HCT116 (cell line): Measurements from ENCODE around the gene ZBTB3. TPM values are rescaled to one million over a fixed set of nuclear protein-coding genes. Genes with fewer than 3 reads are reported as not detected.

Experiments used
- ATAC-seq: fragments of 200-7000 bp; cut with Tn5 transposase; 2 replicates; pipeline ENCODE4 v1.9.1; 2020; ENCODE audit warnings: mild to moderate bottlenecking, moderate library complexity
- BruUV-seq: library from RNA; stranded (reverse); fragments of 400-500 nt; replicated peaks from 2 replicates; lab custom pipeline; 2021; lab: Mats Ljungman, UMichigan
- CTCF ChIA-PET: fragments of 300-600 bp; sonication (Branson Sonifier 250); formaldehyde crosslinking; loops from one replicate; lab custom pipeline; 2021; ENCODE audit warnings: antibody characterized with exemption; lab: Charles Lee
- POLR2A ChIA-PET: fragments of 300-600, 350-600 bp; sonication (Branson Sonifier 250); formaldehyde crosslinking; loops from one replicate; lab custom pipeline; 2021; ENCODE audit warnings: antibody characterized with exemption; lab: Charles Lee
- RAD21 ChIA-PET, 2 experiments: fragments of 300-600 bp; sonication (Branson Sonifier 250); formaldehyde crosslinking; loops; one replicate each; lab custom pipeline; 2023; ENCODE audit warnings: low total read pairs in 2 of 2; ENCODE audit not compliant: uncharacterized antibody in 2 of 2, unreplicated experiment in 2 of 2, low non-redundant PET in 1 of 2; lab: Charles Lee
- DNase-seq: peaks from one replicate; pipeline ENCODE4 v3.0.0-alpha.2; 2010; ENCODE audit warnings: low read depth, low spot score
- H2AFZ ChIP-seq: fragments of 200-600 bp; shearing (Covaris generic), sonication (generic); 2 replicates; pipeline ENCODE4 v1.6.1; 2017; ENCODE audit warnings: low read depth, mixed run types, mixed read lengths, antibody characterized with exemption, low read length; ENCODE audit not compliant: poor library complexity, severe bottlenecking
- H3K27ac ChIP-seq: 2 replicates; pipeline ENCODE4 v1.5.1; 2012; ENCODE audit warnings: low read depth, low read length
- H3K27me3 ChIP-seq: fragments of 200-600 bp; sonication (generic); 2 replicates; pipeline ENCODE4 v1.6.1; 2016; ENCODE audit warnings: mixed run types, low read length, mixed read lengths; ENCODE audit not compliant: insufficient read depth
- H3K36me3 ChIP-seq, 2 experiments: fragments of 200-500 bp in 1 of 2; fragments of 200-600 bp in 1 of 2; sonication (Bioruptor generic) in 1 of 2; sonication (generic) in 1 of 2; 2 replicates each; pipeline versions ENCODE4 v1.5.1 to v1.6.1; 2014 to 2016; ENCODE audit warnings: low read length in 2 of 2, inconsistent platforms in 1 of 2, mixed read lengths in 1 of 2, mixed run types in 1 of 2; ENCODE audit not compliant: insufficient read depth in 2 of 2, control insufficient read depth in 1 of 2
- H3K4me1 ChIP-seq, 2 experiments: fragments of 200-600 bp in 1 of 2; sonication (generic) in 1 of 2; 2 replicates each; pipeline versions ENCODE4 v1.5.1 to v1.6.1; 2012 to 2017; ENCODE audit warnings: low read length in 2 of 2, inconsistent platforms in 1 of 2, mild to moderate bottlenecking in 1 of 2, mixed read lengths in 1 of 2, mixed run types in 1 of 2, moderate library complexity in 1 of 2; ENCODE audit not compliant: insufficient read depth in 2 of 2, control insufficient read depth in 1 of 2
- H3K4me2 ChIP-seq: fragments of 200-600 bp; sonication (generic); 2 replicates; pipeline ENCODE4 v1.6.1; 2017; ENCODE audit warnings: mixed run types, low read length, mixed read lengths
- H3K4me3 ChIP-seq, 2 experiments: fragments of 200-600 bp in 1 of 2; sonication (generic) in 1 of 2; replicated peaks in 1 of 2; 2 replicates each; pipeline ENCODE4 v1.5.1; 2011 to 2016; ENCODE audit warnings: low read length in 2 of 2, control low read depth in 1 of 2, low read depth in 1 of 2, mild to moderate bottlenecking in 1 of 2, mixed read lengths in 1 of 2, mixed run types in 1 of 2
- H3K79me2 ChIP-seq: fragments of 200-600 bp; sonication (generic); 2 replicates; pipeline ENCODE4 v1.6.1; 2017; ENCODE audit warnings: mild to moderate bottlenecking, mixed run types, low read length, moderate library complexity, mixed read lengths; ENCODE audit not compliant: insufficient read depth
- H3K9ac ChIP-seq: fragments of 200-600 bp; sonication (generic); 2 replicates; pipeline ENCODE4 v1.6.1; 2016; ENCODE audit warnings: low read length, mixed read lengths
- H3K9me2 ChIP-seq: fragments of 200-600 bp; sonication (generic), shearing (Covaris generic); 2 replicates; pipeline ENCODE4 v1.6.1; 2017; ENCODE audit warnings: mixed run types, mild to moderate bottlenecking, moderate library complexity; ENCODE audit not compliant: insufficient read depth
- H3K9me3 ChIP-seq, 2 experiments: fragments of 200-500 bp in 1 of 2; fragments of 200-600 bp in 1 of 2; sonication (Bioruptor generic) in 1 of 2; sonication (generic) in 1 of 2; 2 replicates each; pipeline ENCODE4 v1.6.1; 2014 to 2017; ENCODE audit warnings: low read length in 2 of 2, mixed read lengths in 2 of 2, inconsistent platforms in 1 of 2, low read depth in 1 of 2, mild to moderate bottlenecking in 1 of 2, mixed run types in 1 of 2, moderate library complexity in 1 of 2; ENCODE audit not compliant: control insufficient read depth in 1 of 2, insufficient read depth in 1 of 2
- H4K20me1 ChIP-seq: fragments of 200-600 bp; sonication (generic), shearing (Covaris generic); 2 replicates; pipeline ENCODE4 v1.6.1; 2017; ENCODE audit warnings: mixed run types, mild to moderate bottlenecking, moderate library complexity; ENCODE audit not compliant: insufficient read depth
- ATF3 ChIP-seq: IDR thresholded peaks from 2 replicates; pipeline ENCODE4 v1.6.1; 2012
- CBX3 ChIP-seq: IDR thresholded peaks from 2 replicates; pipeline ENCODE4 v1.6.1; 2012; ENCODE audit warnings: low read depth
- EZH2 ChIP-seq: fragments of 200-600 bp; sonication (generic); IDR thresholded peaks from 2 replicates; pipeline ENCODE4 v1.6.1; 2017; ENCODE audit warnings: antibody characterized with exemption, mixed run types
- EZH2phosphoT487 ChIP-seq: fragments of 200-600 bp; IDR thresholded peaks from 2 replicates; pipeline ENCODE4 v1.6.1; 2018; ENCODE audit warnings: antibody characterized with exemption, borderline replicate concordance
- FOSL1 ChIP-seq: IDR thresholded peaks from 2 replicates; pipeline ENCODE4 v1.6.1; 2012; ENCODE audit warnings: low read depth
- POLR2A ChIP-seq: IDR thresholded peaks from 2 replicates; pipeline ENCODE4 v1.7.0; 2011; ENCODE audit warnings: borderline replicate concordance; ENCODE audit not compliant: insufficient read depth, insufficient read length; ENCODE audit errors: extremely low read depth
- POLR2AphosphoS5 ChIP-seq: IDR thresholded peaks from 2 replicates; pipeline ENCODE4 v1.6.1; 2011; ENCODE audit warnings: mild to moderate bottlenecking, low read depth, low read length, moderate library complexity
- RAD21 ChIP-seq: IDR thresholded peaks from 2 replicates; pipeline ENCODE4 v1.6.1; 2012; ENCODE audit warnings: low read depth, mild to moderate bottlenecking
- REST ChIP-seq: IDR thresholded peaks from 2 replicates; pipeline ENCODE4 v1.6.1; 2012; ENCODE audit warnings: low read depth
- SP1 ChIP-seq: IDR thresholded peaks from 2 replicates; pipeline ENCODE4 v1.6.1; 2012; ENCODE audit warnings: low read depth
- YY1 ChIP-seq: IDR thresholded peaks from 2 replicates; pipeline ENCODE4 v1.6.1; 2011; ENCODE audit warnings: low read length, low read depth, moderate library complexity, mild to moderate bottlenecking; ENCODE audit not compliant: insufficient replicate concordance; ENCODE audit errors: extremely low read depth
- ZBTB33 ChIP-seq: IDR thresholded peaks from 2 replicates; pipeline ENCODE4 v1.6.1; 2011; ENCODE audit warnings: mild to moderate bottlenecking, low read length, moderate library complexity; ENCODE audit not compliant: insufficient replicate concordance; ENCODE audit errors: extremely low read depth
- ZNF274 ChIP-seq: fragments of 200-500 bp; sonication (Bioruptor generic); IDR thresholded peaks from 2 replicates; pipeline ENCODE4 v1.6.1; 2014; ENCODE audit warnings: mild to moderate bottlenecking, low read depth, low read length, inconsistent platforms
- intact Hi-C: fragments of 100-400 bp; cut with micrococcal nuclease; formaldehyde crosslinking; loops from 2 replicates; pipeline ENCODE4 v1.10.0; 2022
- total RNA-seq: library from RNA; stranded (reverse); gene quantifications from one replicate; pipeline ENCODE4 v1.2.1, GENCODE V29; 2021; ENCODE audit not compliant: unreplicated experiment

The ZBTB3 gene
- total RNA-seq, 1 experiment from 2014 or later, result 11.3 TPM

GRCh38 chr11:62747475-62748160 is 6.3 kb downstream of the ZBTB3 start:
- Histone ChIP-seq H3K36me3 (no peaks in the 10 kb centered on the region), H3K9me2 (no peaks in the 10 kb centered on the region), H3K4me1 (no peaks in the 10 kb centered on the region; a peak in 1 of 4 replicates), H3K4me2 (no peak overlapping the region), H3K79me2 (no peaks in the 10 kb centered on the region), H3K4me3 (no peak overlapping the region)
- DNase-seq, result no peak
- ChIA-PET CTCF (no interaction called here), POLR2A (interaction anchor here (1.2 kb wide), 1 partner anchor 13 kb away, joined by 3 read pairs; the partner anchor contains the start of gene POLR2G), RAD21 (no interaction called here)
- intact Hi-C loops, result no loop called here
- TF ChIP-seq SP1, result no peak
- TF ChIP-seq, all 23 proteins: peak for 0
- Histone ChIP-seq H3K9ac (no peak overlapping the region), H4K20me1 (no peaks in the 10 kb centered on the region), H3K9me3 (no peaks in the 10 kb centered on the region), H2AFZ (no peak overlapping the region), H3K27ac (no peak overlapping the region), H3K27me3 (no peaks in the 10 kb centered on the region)
- BruUV-seq, result no TSS peak
- ATAC-seq, result no peak

- H3K9me3 ChIP-seq, result no peaks in the 10 kb centered on the region
- H2AFZ ChIP-seq, result no peak overlapping the region
- intact Hi-C loops, result no loop called here
- H3K9ac ChIP-seq, result no peak overlapping the region
- H3K9me2 ChIP-seq, result no peaks in the 10 kb centered on the region
- DNase-seq (no peak), ATAC-seq (no peak)
- no TSS peak for BruUV-seq
- H3K36me3 ChIP-seq, result peaks cover 14 to 32% of the 10 kb centered on the region in 2 experiments
- ChIA-PET POLR2A (interaction anchor here (0.6 kb wide), 1 partner anchor 72 kb away, joined by 4 read pairs; the partner anchor contains the start of genes C11orf98 and CSKMT), CTCF (interaction anchor here (0.6 kb wide), 1 partner anchor 57 kb away, joined by 3 read pairs; no protein-coding TSS in a partner anchor), RAD21 (no interaction called here)
- H3K27me3 ChIP-seq, result no peaks in the 10 kb centered on the region
- no peaks in the 10 kb centered on the region for H4K20me1 ChIP-seq
- H3K4me3 ChIP-seq, result no peak overlapping the region
- peaks cover 14% of the 10 kb centered on the region for H3K79me2 ChIP-seq
- H3K4me1 ChIP-seq, result no peaks in the 10 kb centered on the region
- no peak overlapping the region for H3K4me2 ChIP-seq
- H3K27ac ChIP-seq, result no peak overlapping the region
- no peak for TF ChIP-seq YY1
- no peak for TF ChIP-seq EZH2
- TF ChIP-seq ZBTB33, result no peak
- no peak for TF ChIP-seq POLR2AphosphoS5
- no peak for TF ChIP-seq RAD21
- TF ChIP-seq EZH2phosphoT487, result no peak
- TF ChIP-seq REST, result no peak
- no peak for TF ChIP-seq CBX3
- TF ChIP-seq POLR2A, result no peak
- TF ChIP-seq ZNF274, result no peak
- TF ChIP-seq ATF3, result no peak
- TF ChIP-seq FOSL1, result no peak
Observed at GRCh38 chr11:62737196-62737595, 16.8 kb downstream of the ZBTB3 start.
